Measurements from ENCODE around the gene SIK3. TPM values are rescaled to one million over a fixed set of nuclear protein-coding genes. Genes with fewer than 3 reads are reported as not detected.

The SIK3 gene
- total and polyA plus RNA-seq, 2 donors (not counting 3 experiments of a cell fraction or from before 2014, with no cell fraction given), result 10.3 to 21.3 TPM

DNA sequence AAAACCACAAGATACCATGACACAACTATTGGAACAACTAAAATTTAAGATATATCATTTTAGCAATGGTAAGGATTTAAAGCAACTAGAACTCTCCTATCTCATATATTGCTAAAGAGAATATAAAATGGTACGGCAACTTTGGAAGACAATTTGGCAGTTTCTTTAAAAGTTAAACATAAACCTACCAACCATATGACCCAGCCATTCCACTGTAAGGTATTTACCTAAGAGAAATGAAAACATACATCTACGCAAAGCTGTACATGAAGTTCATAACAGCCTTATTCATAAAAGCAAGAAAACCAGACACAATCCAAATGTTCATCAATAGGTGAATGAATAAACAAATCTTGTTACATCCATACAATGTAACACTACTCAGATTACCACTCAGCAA, 31.3 kb downstream of the SIK3 start:
- Histone ChIP-seq H4K20me1 (replicated peaks; ENCODE audit: control insufficient read depth, extremely low read depth, insufficient read depth, low read length) (peaks cover 2% of the 10 kb centered on the region), H3K27ac (ENCODE audit: insufficient read depth, low read depth, low read length) (no peak overlapping the region), H3K79me2 (ENCODE audit: control insufficient read depth, insufficient read depth, low read length) (no peaks in the 10 kb centered on the region), H3K9me1 (replicated peaks; ENCODE audit: control insufficient read depth, extremely low read depth, insufficient read depth, low read length) (no peaks in the 10 kb centered on the region), H3K4me2 (ENCODE audit: insufficient read depth, low read length) (no peak overlapping the region), H3K27me3 (ENCODE audit: control insufficient read depth in 2 of 2, insufficient read depth in 2 of 2, low read length in 2 of 2) (no peaks in the 10 kb centered on the region), H2AFZ (ENCODE audit: low read depth, low read length) (no peak overlapping the region), H3K36me3 (ENCODE audit: control insufficient read depth in 2 of 2, extremely low read depth in 1 of 2, insufficient read depth in 2 of 2, low read length in 2 of 2) (no peaks in the 10 kb centered on the region), H3K4me1 (ENCODE audit: control insufficient read depth, extremely low read depth, insufficient read depth, low read length) (peaks cover 19% of the 10 kb centered on the region), H3K4me3 (replicated peaks in 1 of 3; ENCODE audit: insufficient read depth in 1 of 3, low read depth in 1 of 3, low read length in 3 of 3) (no peak overlapping the region), H3K9me3 (replicated peaks; ENCODE audit: control insufficient read depth, insufficient read depth, low read length) (no peaks in the 10 kb centered on the region), H3K9ac (replicated peaks; ENCODE audit: extremely low read depth, insufficient read depth, low read length) (no peak overlapping the region)
- POLR2A ChIA-PET, result no interaction called here
- intact Hi-C loops (cut with micrococcal nuclease), result no loop called here
- TF ChIP-seq POLR2A (IDR thresholded peaks at IDR 0.05; ENCODE audit: low read depth, low read length), result no peak
- no peak for TF ChIP-seq FOS (IDR thresholded peaks at IDR 0.05; ENCODE audit: borderline replicate concordance, insufficient read depth, low read length)
- no peak for TF ChIP-seq JUN (IDR thresholded peaks at IDR 0.05; ENCODE audit: borderline replicate concordance, insufficient read depth, insufficient read length, low read depth)
- TF ChIP-seq MYC (IDR thresholded peaks at IDR 0.05; ENCODE audit: low read depth, low read length), result no peak
- TF ChIP-seq EZH2 (IDR thresholded peaks at IDR 0.05; ENCODE audit: borderline replicate concordance, low read depth, low read length, severe bottlenecking), result no peak
- TF ChIP-seq GATA2 (IDR thresholded peaks at IDR 0.05; ENCODE audit: insufficient read depth, insufficient read length, low read depth, low read length), result no peak
- TF ChIP-seq, protein P1, sequence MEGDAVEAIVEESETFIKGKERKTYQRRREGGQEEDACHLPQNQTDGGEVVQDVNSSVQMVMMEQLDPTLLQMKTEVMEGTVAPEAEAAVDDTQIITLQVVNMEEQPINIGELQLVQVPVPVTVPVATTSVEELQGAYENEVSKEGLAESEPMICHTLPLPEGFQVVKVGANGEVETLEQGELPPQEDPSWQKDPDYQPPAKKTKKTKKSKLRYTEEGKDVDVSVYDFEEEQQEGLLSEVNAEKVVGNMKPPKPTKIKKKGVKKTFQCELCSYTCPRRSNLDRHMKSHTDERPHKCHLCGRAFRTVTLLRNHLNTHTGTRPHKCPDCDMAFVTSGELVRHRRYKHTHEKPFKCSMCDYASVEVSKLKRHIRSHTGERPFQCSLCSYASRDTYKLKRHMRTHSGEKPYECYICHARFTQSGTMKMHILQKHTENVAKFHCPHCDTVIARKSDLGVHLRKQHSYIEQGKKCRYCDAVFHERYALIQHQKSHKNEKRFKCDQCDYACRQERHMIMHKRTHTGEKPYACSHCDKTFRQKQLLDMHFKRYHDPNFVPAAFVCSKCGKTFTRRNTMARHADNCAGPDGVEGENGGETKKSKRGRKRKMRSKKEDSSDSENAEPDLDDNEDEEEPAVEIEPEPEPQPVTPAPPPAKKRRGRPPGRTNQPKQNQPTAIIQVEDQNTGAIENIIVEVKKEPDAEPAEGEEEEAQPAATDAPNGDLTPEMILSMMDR (IDR thresholded peaks at IDR 0.05; ENCODE audit: extremely low read depth in 1 of 2, insufficient read depth in 1 of 2, low read depth in 1 of 2, low read length in 2 of 2), result no peak
- TF ChIP-seq, protein P2, sequence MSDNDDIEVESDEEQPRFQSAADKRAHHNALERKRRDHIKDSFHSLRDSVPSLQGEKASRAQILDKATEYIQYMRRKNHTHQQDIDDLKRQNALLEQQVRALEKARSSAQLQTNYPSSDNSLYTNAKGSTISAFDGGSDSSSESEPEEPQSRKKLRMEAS (IDR thresholded peaks at IDR 0.05; ENCODE audit: insufficient read depth, insufficient read length), result no peak
- TF ChIP-seq POLR2AphosphoS5 (IDR thresholded peaks at IDR 0.05; ENCODE audit: insufficient read depth, low read depth, low read length), result no peak
- dilution Hi-C loops (cut with MboI; ENCODE audit: extremely low pct_ligation_motif_present, low sequenced_read_pairs), result no loop called here
- CTCF ChIA-PET, result no interaction called here
- no peak for DNase-seq (ENCODE audit: low read depth, low spot score)
- no TSS peak for BruUV-seq (replicated peaks)
- no peak for FAIRE-seq

All from endothelial cell of umbilical vein (primary cell).